Cardiac fibroblast (primary cell): ENCODE measurements around the gene RPS14.

Experiments used
- DNase-seq, 2 donors: peaks; one replicate each; pipeline versions ENCODE4 v3.0.0 to v3.0.0-alpha.2; 2010; ENCODE audit warnings: low read depth in 2 of 2
- H3K4me3 ChIP-seq, 2 donors: replicated peaks in 1 of 2; 1 replicate in 1 of 2; 2 replicates in 1 of 2; pipeline ENCODE4 v1.5.1; 2011; ENCODE audit warnings: low read depth in 2 of 2, low read length in 2 of 2, mild to moderate bottlenecking in 2 of 2, moderate library complexity in 1 of 2
- TF ChIP-seq, protein P1 (sequence below): IDR thresholded peaks from one replicate; pipeline ENCODE4 v1.5.1; 2011; ENCODE audit warnings: low read depth, mild to moderate bottlenecking, low read length, inconsistent platforms

Gene RPS14

GRCh38 chr5:150465927-150466326 is 16.4 kb upstream of the RPS14 start:
- TF ChIP-seq, protein P1, sequence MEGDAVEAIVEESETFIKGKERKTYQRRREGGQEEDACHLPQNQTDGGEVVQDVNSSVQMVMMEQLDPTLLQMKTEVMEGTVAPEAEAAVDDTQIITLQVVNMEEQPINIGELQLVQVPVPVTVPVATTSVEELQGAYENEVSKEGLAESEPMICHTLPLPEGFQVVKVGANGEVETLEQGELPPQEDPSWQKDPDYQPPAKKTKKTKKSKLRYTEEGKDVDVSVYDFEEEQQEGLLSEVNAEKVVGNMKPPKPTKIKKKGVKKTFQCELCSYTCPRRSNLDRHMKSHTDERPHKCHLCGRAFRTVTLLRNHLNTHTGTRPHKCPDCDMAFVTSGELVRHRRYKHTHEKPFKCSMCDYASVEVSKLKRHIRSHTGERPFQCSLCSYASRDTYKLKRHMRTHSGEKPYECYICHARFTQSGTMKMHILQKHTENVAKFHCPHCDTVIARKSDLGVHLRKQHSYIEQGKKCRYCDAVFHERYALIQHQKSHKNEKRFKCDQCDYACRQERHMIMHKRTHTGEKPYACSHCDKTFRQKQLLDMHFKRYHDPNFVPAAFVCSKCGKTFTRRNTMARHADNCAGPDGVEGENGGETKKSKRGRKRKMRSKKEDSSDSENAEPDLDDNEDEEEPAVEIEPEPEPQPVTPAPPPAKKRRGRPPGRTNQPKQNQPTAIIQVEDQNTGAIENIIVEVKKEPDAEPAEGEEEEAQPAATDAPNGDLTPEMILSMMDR = no peak
- DNase-seq = no peak
- H3K4me3 ChIP-seq = no peak overlapping the region

DNA sequence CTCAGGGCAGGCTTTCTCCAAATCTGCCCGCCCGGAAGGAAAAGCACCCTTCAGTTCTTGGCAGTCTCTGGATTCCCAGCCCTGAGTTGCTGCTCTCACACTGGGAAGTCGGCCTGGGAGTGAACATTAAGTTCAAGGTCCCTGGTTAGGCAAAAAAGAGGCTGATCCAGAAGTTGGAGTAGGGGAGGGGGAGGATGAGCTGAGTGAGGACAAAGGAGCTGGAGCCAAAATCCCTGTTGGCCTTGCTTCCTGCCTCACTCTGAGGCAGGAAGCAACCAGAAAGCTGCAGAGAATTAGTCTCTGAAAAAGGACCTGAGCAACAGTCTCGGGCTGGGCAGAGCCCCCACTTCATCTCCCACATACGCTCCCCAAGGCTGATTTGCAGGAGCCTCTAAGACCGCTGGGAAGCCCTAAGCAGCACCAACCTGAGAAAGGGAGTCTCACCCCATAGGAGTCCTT is 15.0 kb upstream of the RPS14 start:
- TF ChIP-seq, protein P1 = no peak
- H3K4me3 ChIP-seq = no peak overlapping the region
- peak; percentile 45 to 82 for DNase-seq

DNA sequence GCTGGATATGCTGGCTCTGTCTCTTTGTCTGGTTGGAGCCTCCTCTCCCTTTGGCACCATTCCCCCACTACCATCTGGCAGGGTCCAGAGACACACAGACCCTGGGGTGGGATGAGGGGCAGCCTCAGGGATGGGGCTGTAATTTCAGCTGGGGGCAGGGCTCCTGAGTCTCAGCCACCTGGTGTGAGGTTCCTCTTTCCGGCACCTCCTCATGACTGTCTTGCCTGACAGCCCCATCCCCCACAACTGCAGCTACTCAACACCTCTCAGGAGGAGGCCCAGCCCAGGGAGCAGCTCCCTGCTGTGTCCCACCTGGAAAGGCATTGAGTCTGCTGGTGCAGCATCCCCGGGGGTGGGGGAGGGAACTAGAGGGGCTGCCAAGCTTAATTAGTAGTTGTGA is 11.7 kb upstream of the RPS14 start:
- H3K4me3 ChIP-seq = no peak overlapping the region
- no peak for DNase-seq
- TF ChIP-seq, protein P1 = no peak

- no peak overlapping the region for H3K4me3 ChIP-seq
- no peak for DNase-seq
- TF ChIP-seq, protein P1 = no peak
These were observed 11.2 kb upstream of the RPS14 start for GRCh38 chr5:150460781-150461180.

GRCh38 chr5:150458802-150459557 is 9.4 kb upstream of the RPS14 start:
- peak; percentile 64 to 66 for DNase-seq
- H3K4me3 ChIP-seq = peak overlapping the region in 1 of 2 donors; percentile 10
- TF ChIP-seq, protein P1 = peak; percentile 78

GRCh38 chr5:150457562-150458240 is 8.2 kb upstream of the RPS14 start:
- no peak for DNase-seq
- no peak overlapping the region for H3K4me3 ChIP-seq
- TF ChIP-seq, protein P1 = no peak
